ENCODE measurements around the gene EGLN1.

Gene EGLN1

DNA sequence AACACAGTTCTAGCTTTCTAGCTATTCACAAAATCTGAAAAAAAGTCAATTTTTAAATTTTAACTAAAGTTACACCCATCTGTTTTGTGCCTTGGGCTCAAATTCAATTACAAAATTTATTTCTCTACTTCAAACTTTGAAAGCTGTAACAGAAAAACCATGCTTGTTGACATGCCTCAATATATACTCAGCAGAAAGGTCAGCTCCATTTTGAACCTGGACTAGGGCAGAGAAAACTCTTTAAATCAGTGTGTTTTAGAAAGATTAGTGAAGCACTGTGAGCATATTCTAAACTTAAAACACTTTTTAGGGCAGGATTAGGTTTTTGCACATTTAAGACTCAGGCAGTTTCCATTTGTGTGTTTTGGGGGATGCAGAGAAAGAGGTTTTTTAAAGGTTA, 49.6 kb downstream of the EGLN1 start:
- DNase-seq (ENCODE audit: extremely low read depth, low read depth): no peak
- TF ChIP-seq, protein P1, sequence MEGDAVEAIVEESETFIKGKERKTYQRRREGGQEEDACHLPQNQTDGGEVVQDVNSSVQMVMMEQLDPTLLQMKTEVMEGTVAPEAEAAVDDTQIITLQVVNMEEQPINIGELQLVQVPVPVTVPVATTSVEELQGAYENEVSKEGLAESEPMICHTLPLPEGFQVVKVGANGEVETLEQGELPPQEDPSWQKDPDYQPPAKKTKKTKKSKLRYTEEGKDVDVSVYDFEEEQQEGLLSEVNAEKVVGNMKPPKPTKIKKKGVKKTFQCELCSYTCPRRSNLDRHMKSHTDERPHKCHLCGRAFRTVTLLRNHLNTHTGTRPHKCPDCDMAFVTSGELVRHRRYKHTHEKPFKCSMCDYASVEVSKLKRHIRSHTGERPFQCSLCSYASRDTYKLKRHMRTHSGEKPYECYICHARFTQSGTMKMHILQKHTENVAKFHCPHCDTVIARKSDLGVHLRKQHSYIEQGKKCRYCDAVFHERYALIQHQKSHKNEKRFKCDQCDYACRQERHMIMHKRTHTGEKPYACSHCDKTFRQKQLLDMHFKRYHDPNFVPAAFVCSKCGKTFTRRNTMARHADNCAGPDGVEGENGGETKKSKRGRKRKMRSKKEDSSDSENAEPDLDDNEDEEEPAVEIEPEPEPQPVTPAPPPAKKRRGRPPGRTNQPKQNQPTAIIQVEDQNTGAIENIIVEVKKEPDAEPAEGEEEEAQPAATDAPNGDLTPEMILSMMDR (IDR thresholded peaks at IDR 0.05; ENCODE audit: low read depth, low read length): no peak

DNA sequence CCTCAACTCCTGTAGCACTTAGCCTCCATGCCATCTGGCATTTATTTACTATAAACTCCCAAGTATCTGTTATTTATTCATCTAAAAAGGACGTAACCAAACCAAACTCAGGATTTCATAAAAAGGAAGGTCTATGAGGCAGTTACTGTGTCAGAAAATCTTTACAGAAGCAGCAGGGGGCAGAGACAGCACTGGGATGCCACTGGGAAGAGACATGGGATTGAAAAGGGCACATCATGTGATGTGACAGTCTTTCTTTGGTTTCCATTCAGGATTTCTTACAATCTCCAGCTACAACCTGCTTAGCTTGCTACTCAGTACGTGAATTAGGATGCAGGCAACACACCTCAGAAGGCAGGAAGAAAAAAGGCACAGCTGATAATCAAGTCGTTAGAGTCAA, 52.8 kb downstream of the EGLN1 start:
- TF ChIP-seq, protein P1 (IDR thresholded peaks at IDR 0.05; ENCODE audit: low read depth, low read length): no peak
- DNase-seq (ENCODE audit: extremely low read depth, low read depth): no peak

- no peak for DNase-seq (ENCODE audit: extremely low read depth, low read depth)
- TF ChIP-seq, protein P1 (IDR thresholded peaks at IDR 0.05; ENCODE audit: low read depth, low read length): no peak
Observed at GRCh38 chr1:231364192-231364591, 57.9 kb downstream of the EGLN1 start.

- DNase-seq (ENCODE audit: extremely low read depth, low read depth): no peak
- TF ChIP-seq, protein P1 (IDR thresholded peaks at IDR 0.05; ENCODE audit: low read depth, low read length): no peak
Observed at GRCh38 chr1:231363624-231364023, 58.5 kb downstream of the EGLN1 start.

DNA sequence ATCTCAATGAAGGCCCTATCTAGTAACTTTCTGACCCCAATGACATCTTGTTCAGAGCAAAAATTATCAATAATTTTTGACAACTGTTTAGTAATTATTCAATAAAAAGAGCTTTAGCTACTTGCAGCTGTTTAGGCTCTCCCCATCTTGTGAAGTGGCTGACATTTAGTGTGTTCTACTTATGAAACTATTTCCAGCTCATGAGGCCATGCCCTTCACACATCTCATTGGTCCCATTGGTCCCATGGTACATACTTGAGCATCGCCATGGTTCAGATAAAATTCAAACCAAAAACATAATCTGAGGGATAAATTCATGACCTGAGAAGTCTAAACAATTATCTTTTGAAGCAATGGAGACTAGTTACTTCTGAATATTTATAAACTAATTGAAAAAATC, 59.8 kb downstream of the EGLN1 start:
- DNase-seq (ENCODE audit: extremely low read depth, low read depth): no peak
- TF ChIP-seq, protein P1 (IDR thresholded peaks at IDR 0.05; ENCODE audit: low read depth, low read length): no peak

DNA sequence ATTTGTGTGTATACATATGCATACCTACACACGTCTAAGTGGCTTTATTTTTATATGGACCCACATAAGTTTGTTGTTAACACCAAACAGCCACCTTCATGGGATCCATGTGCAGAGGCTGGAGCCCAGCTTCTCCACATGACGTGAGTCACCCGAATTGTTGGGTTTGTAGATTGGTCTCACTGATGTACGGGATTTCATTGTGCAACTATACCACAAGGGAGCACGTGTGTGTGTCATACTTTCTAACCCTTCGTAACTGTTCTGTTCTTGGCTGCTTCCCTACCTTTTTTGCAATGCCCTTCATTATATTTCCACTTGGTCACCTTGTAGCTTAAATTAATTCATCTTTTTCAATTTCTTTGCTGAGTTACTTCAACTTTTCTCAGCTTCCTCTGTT, 63.0 kb downstream of the EGLN1 start:
- peak; percentile 57 for DNase-seq (ENCODE audit: extremely low read depth, low read depth)
- TF ChIP-seq, protein P1 (IDR thresholded peaks at IDR 0.05; ENCODE audit: low read depth, low read length): no peak

DNA sequence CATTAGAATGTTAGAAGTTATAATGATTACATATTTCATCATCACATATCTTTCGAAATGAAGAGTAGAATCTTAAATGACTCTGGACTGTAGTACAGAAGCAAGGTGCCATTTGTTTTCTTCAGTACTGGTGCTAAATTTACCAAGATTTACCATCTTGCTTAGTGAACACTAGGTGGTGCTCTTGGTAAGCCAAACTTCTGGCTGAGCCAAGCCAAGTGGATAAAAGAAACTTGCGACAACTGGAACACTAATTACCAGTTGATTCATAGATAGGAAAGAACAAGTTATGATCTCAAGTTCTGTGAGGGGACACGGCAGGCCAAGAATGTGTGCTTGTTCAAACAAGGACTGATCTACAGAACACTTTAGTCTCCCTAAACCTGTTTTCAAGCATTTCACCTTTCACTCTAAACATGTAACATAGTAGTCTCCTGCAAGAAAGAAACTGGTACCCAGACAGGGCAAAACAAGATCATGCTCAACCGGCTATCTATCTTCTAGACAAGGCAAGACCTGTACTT, 64.2 kb downstream of the EGLN1 start:
- peak; percentile 39 for DNase-seq (ENCODE audit: extremely low read depth, low read depth)
- TF ChIP-seq, protein P1 (IDR thresholded peaks at IDR 0.05; ENCODE audit: low read depth, low read length): peak; percentile 72

All from AG09319 (cell line).